Activated T-helper 2 cell treated with anti-CD3 and anti-CD28 coated beads, Interferon-gamma antibody, Interleukin-2, Interleukin-4, amounts not matched to agents 10 μg/mL and 5 μg/mL and 100 μg/mL, durations not matched to agents 14 hours and 24 hours and 36 hours (primary cell): ENCODE results near the gene SLAMF1. TPM values are rescaled to one million over a fixed set of nuclear protein-coding genes. Genes with fewer than 3 reads are reported as not detected.

Experiments used
- DNase-seq: peaks from one replicate; pipeline ENCODE4 v3.0.0; 2021; ENCODE audit warnings: low spot score
- H3K27ac Mint-ChIP-seq: one replicate; pipeline ENCODE4 v1.8.0; 2021; ENCODE audit warnings: mixed read lengths
- H3K27me3 Mint-ChIP-seq: one replicate; pipeline ENCODE4 v1.8.0; 2021; ENCODE audit warnings: low read depth, mixed read lengths
- H3K36me3 Mint-ChIP-seq: one replicate; pipeline ENCODE4 v1.8.0; 2021; ENCODE audit warnings: low read depth, mixed read lengths
- H3K4me1 Mint-ChIP-seq: one replicate; pipeline ENCODE4 v1.8.0; 2021; ENCODE audit warnings: low read depth, mixed read lengths
- H3K4me3 Mint-ChIP-seq: one replicate; pipeline ENCODE4 v1.8.0; 2021; ENCODE audit warnings: low read depth, mild to moderate bottlenecking, moderate library complexity, mixed read lengths
- H3K9me3 Mint-ChIP-seq: one replicate; pipeline ENCODE4 v1.8.0; 2021; ENCODE audit warnings: mixed read lengths
- intact Hi-C: fragments of 100-400 bp; cut with micrococcal nuclease; formaldehyde crosslinking; loops from one replicate; pipeline ENCODE4 v1.15.1; 2023
- total RNA-seq: library from RNA; stranded (reverse); gene quantifications from 2 replicates; pipeline ENCODE4 v1.2.3, GENCODE V29; 2022

SLAMF1 gene
- total RNA-seq, 1 donor from 2014 or later: 74.6 TPM

DNA sequence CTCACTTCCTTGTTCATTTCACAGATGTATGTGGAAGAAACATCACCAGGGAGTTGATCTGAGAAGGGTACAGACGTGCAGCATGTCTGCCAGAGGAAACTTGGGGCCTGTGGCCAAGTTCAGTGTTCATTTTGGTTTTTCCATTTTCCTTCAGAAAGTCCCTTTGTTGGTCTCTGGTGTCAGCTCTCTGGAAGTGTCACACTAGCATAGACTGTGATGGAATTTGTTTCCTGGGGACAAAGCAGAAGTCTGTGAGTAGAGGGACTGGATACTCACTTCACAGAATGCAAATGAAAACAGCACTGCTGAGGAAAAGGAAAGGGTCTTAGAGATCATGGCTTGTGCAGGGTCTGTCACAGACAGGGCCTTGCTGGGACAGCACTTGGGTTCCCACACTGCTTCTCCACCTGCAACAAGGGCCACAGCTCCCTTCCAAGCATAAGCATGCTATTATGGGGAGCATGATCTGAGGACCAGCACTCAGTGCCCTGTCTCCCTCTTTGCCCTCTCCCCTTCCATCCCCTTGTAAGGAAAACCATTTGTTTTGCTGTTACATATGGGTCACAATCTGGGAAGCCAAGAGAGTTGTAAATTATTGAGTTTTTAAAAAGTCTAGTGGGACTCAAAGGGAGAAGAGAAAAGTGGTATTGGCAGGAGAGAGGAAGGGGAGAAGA, 36.1 kb downstream of the SLAMF1 start:
- peaks cover 87% of the 10 kb centered on the region for H3K36me3 Mint-ChIP-seq

DNA sequence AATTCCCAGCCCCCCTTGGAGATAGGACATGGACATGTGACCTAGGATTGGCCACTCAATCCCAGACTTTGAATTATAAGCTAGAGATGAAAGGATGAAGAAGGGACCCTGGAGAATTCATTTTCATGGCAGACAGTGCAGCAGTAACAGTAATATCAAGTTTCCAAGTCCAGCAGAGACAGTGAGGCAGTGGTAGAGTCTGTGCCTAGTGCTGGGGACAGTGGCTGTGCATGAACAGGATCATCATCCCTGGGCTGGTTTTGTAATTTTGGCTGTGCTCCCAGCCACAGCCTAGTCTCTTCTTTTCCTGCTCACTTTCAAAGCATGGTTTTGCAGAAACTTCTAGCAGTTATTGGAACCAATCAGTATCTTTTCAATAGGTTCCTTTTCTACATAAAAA, 37.9 kb downstream of the SLAMF1 start:
- Mint-ChIP-seq H3K27ac (peak overlapping the region; percentile 56), H3K4me1 (peaks cover 58% of the 10 kb centered on the region), H3K4me3 (no peak overlapping the region), H3K36me3 (peaks cover 92% of the 10 kb centered on the region), H3K9me3 (peaks cover 16% of the 10 kb centered on the region), H3K27me3 (no peaks in the 10 kb centered on the region)
- intact Hi-C loops: loop anchor here (5.0 kb wide), 2 partner anchors 42 to 267 kb away; partner anchors contain the start of genes COPA and NCSTN
- DNase-seq: no peak

More for the DNA sequence above, 36.1 kb downstream of the SLAMF1 start:
- Mint-ChIP-seq H3K27me3 (no peaks in the 10 kb centered on the region), H3K27ac (peak overlapping the region; percentile 54), H3K4me1 (peaks cover 57% of the 10 kb centered on the region), H3K4me3 (no peak overlapping the region), H3K9me3 (no peaks in the 10 kb centered on the region)
- no peak for DNase-seq
- intact Hi-C loops: no loop called here

DNA sequence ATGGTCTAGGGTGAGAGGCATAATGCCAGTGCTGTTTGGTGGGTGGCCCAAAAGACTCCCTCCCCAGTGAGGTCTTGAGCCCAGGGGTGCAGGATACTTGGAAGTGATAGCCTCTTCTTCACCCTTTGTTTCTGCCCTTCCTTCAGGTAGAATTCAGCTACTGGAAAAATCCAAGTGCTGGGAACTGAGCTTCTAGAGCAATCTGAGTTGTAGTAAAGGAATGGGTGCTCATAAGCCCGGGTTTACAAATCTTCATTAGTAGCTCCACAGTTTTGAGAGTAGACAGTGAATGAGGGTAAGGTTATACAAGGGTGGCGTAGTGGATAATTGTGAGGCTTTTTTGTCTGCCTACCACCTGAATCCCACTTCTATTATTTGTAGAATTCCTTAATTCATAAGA, 38.3 kb downstream of the SLAMF1 start:
- no peak for DNase-seq
- Mint-ChIP-seq H3K4me1 (peaks cover 58% of the 10 kb centered on the region), H3K36me3 (peaks cover 92% of the 10 kb centered on the region), H3K4me3 (no peak overlapping the region), H3K27ac (peak overlapping the region; percentile 56), H3K27me3 (no peaks in the 10 kb centered on the region), H3K9me3 (peaks cover 20% of the 10 kb centered on the region)
- intact Hi-C loops: loop anchor here (5.0 kb wide), 2 partner anchors 41 to 266 kb away; partner anchors contain the start of genes COPA and NCSTN

GRCh38 chr1:160608057-160608456, 38.8 kb downstream of the SLAMF1 start:
- no peak for DNase-seq
- peaks cover 25% of the 10 kb centered on the region for H3K9me3 Mint-ChIP-seq
- intact Hi-C loops: loop anchor here (5.0 kb wide), 2 partner anchors 41 to 266 kb away; partner anchors contain the start of genes COPA and NCSTN
- peak overlapping the region; percentile 60 for H3K27ac Mint-ChIP-seq
- H3K27me3 Mint-ChIP-seq: no peaks in the 10 kb centered on the region
- no peak overlapping the region for H3K4me3 Mint-ChIP-seq
- H3K36me3 Mint-ChIP-seq: peaks cover 92% of the 10 kb centered on the region
- peaks cover 56% of the 10 kb centered on the region for H3K4me1 Mint-ChIP-seq

DNA sequence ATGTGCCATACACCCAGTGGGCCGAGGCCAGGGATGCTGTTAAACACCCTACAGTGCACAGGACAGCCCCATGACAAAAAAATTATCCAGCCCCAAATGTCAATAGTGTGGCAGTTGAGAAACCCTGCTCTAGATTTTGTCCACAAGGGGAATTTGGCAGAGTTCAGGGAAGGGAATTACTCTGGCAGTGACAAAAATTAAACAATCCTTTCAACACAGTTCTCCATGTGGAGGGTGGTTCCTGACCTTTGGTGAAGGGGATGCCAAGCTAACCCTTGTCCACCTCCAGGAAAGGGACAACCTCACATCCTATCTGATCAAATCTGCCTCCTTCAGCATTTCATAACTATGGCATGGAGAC, 39.2 kb downstream of the SLAMF1 start:
- intact Hi-C loops: loop anchor here (1.0 to 5.0 kb wide), 9 partner anchors 15 to 265 kb away; partner anchors contain the start of genes COPA, NCSTN and SLAMF6
- H3K36me3 Mint-ChIP-seq: peaks cover 92% of the 10 kb centered on the region
- DNase-seq: no peak
- peaks cover 53% of the 10 kb centered on the region for H3K4me1 Mint-ChIP-seq
- peaks cover 29% of the 10 kb centered on the region for H3K9me3 Mint-ChIP-seq
- peak overlapping the region; percentile 60 for H3K27ac Mint-ChIP-seq
- no peak overlapping the region for H3K4me3 Mint-ChIP-seq
- no peaks in the 10 kb centered on the region for H3K27me3 Mint-ChIP-seq

GRCh38 chr1:160607011-160607671, 39.7 kb downstream of the SLAMF1 start:
- H3K4me3 Mint-ChIP-seq: peak overlapping the region; percentile 55
- peaks cover 88% of the 10 kb centered on the region for H3K36me3 Mint-ChIP-seq
- peak; percentile 62 for DNase-seq
- H3K27ac Mint-ChIP-seq: peak overlapping the region; percentile 60
- H3K4me1 Mint-ChIP-seq: peaks cover 51% of the 10 kb centered on the region
- peaks cover 33% of the 10 kb centered on the region for H3K9me3 Mint-ChIP-seq
- no peaks in the 10 kb centered on the region for H3K27me3 Mint-ChIP-seq
- intact Hi-C loops: loop anchor here (1.0 to 5.0 kb wide), 9 partner anchors 16 to 265 kb away; partner anchors contain the start of genes COPA, NCSTN and SLAMF6

DNA sequence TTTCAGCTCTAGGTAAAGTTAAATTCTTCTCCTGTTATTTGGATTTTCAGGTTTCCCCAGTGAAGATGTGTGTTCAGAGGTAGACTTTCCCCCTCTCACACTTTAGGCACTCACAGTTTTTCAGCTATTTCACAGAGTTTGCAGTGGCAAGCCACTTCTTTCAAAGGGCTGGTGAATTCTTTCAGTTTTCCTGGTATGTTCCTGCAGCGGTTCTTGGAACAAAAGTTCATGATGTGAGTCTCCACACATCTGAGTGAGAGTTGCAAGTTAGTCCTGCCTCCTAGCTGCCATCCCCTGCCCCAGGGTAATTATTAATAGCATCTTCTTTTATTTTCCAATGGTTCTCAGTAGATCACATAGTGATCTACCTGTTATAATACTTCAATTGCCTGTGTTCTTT, 40.2 kb downstream of the SLAMF1 start:
- peaks cover 89% of the 10 kb centered on the region for H3K36me3 Mint-ChIP-seq
- H3K4me3 Mint-ChIP-seq: peak overlapping the region; percentile 55
- peaks cover 51% of the 10 kb centered on the region for H3K4me1 Mint-ChIP-seq
- intact Hi-C loops: loop anchor here (1.0 to 5.0 kb wide), 9 partner anchors 16 to 264 kb away; partner anchors contain the start of genes COPA, NCSTN and SLAMF6
- peak overlapping the region; percentile 60 for H3K27ac Mint-ChIP-seq
- peaks cover 39% of the 10 kb centered on the region for H3K9me3 Mint-ChIP-seq
- DNase-seq: no peak
- H3K27me3 Mint-ChIP-seq: no peaks in the 10 kb centered on the region

DNA sequence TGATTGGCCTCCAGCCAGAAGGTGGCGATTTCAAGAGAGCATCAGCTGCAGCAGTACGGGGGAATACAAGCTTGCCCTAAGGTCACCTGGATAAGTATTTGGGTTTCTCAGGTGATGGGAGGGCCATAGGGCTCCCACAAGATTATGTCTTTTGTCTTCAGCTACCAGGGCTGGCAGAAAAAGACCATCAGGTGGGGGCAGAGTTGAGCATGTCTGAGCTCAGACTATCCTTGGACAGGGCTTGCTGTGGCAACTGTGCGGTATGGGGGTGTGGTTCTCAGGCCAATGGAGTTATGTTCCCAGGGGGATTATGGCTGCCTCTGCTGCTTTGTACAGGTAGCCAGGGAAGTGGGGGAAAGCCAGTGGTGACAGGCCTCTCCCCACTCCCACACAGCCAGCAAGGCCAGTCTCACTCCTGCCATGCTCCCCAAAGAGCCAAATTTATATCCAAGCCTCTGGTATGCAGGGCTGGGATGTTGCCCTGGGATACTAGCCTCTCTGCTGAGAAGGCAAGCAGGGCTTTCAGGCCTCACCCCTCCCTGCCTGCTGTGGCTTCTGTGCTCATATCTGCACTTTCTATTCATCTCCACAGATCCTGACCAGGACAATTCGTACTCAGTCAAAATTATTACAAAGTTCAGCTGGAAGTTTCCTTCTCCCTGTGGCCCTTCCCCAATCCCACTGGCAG, 40.9 kb downstream of the SLAMF1 start:
- Mint-ChIP-seq H3K27ac (peak overlapping the region; percentile 60), H3K36me3 (peaks cover 82% of the 10 kb centered on the region), H3K9me3 (peaks cover 45% of the 10 kb centered on the region), H3K27me3 (no peaks in the 10 kb centered on the region), H3K4me3 (no peak overlapping the region), H3K4me1 (peaks cover 46% of the 10 kb centered on the region)
- intact Hi-C loops: loop anchor here (2.0 to 5.0 kb wide), 3 partner anchors 17 to 264 kb away; partner anchors contain the start of genes COPA and NCSTN
- no peak for DNase-seq

DNA sequence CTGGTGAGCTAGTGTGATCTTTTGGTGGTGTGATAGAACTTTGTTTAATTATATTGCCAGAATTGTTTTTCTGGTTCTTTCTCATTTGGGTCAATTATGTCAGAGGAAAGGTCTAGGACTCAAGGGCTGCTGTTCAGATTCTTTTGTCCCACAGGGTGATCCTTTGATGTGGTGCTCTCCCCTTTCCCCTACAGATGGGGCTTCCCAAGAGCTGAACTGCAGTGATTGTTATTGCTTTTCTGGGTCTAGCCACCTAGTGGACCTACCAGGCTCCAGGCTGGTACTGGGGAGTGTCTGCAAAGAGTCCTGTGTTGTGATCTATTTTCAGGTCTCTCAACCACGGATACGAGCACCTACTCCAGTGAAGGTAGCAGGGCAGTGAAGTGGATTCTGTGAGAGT, 41.6 kb downstream of the SLAMF1 start:
- intact Hi-C loops: loop anchor here (5.0 kb wide), 2 partner anchors 38 to 263 kb away; partner anchors contain the start of genes COPA and NCSTN
- Mint-ChIP-seq H3K9me3 (peaks cover 50% of the 10 kb centered on the region), H3K4me1 (peaks cover 41% of the 10 kb centered on the region), H3K4me3 (no peak overlapping the region), H3K27ac (no peak overlapping the region), H3K27me3 (no peaks in the 10 kb centered on the region), H3K36me3 (peaks cover 79% of the 10 kb centered on the region)
- no peak for DNase-seq

DNA sequence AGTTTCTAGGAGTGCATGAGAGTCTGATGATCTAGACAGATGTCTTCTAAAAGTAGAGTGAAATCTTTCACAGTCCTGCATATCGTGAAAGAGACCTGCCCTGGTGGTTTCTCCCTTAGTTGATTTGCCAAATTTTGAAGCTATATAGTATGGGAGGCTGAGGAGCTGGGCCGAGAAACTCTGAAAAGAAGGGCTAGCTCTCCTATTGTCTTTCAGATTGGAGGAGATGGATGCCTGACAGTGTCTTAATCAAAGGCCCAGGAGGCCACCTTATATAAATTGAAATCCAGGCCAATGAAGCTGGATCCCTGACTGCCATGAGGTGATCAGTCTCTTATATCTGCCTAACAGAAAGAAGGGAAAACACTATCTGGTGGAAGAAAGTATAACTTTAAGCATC, 49.1 kb downstream of the SLAMF1 start:
- H3K27ac Mint-ChIP-seq: no peak overlapping the region
- H3K36me3 Mint-ChIP-seq: peaks cover 34% of the 10 kb centered on the region
- H3K4me1 Mint-ChIP-seq: peaks cover 4% of the 10 kb centered on the region
- no peak overlapping the region for H3K4me3 Mint-ChIP-seq
- DNase-seq: no peak
- H3K9me3 Mint-ChIP-seq: peaks cover 47% of the 10 kb centered on the region
- intact Hi-C loops: no loop called here
- H3K27me3 Mint-ChIP-seq: no peaks in the 10 kb centered on the region

GRCh38 chr1:160597051-160597450, 49.8 kb downstream of the SLAMF1 start:
- H3K27ac Mint-ChIP-seq: no peak overlapping the region
- H3K4me1 Mint-ChIP-seq: peaks cover 4% of the 10 kb centered on the region
- no peak overlapping the region for H3K4me3 Mint-ChIP-seq
- no peaks in the 10 kb centered on the region for H3K27me3 Mint-ChIP-seq
- peaks cover 47% of the 10 kb centered on the region for H3K9me3 Mint-ChIP-seq
- intact Hi-C loops: no loop called here
- peaks cover 36% of the 10 kb centered on the region for H3K36me3 Mint-ChIP-seq
- DNase-seq: no peak

- H3K27me3 Mint-ChIP-seq: no peaks in the 10 kb centered on the region
- H3K9me3 Mint-ChIP-seq: peaks cover 30% of the 10 kb centered on the region
- H3K4me3 Mint-ChIP-seq: no peak overlapping the region
- intact Hi-C loops: no loop called here
- H3K36me3 Mint-ChIP-seq: peaks cover 23% of the 10 kb centered on the region
- no peak overlapping the region for H3K27ac Mint-ChIP-seq
- H3K4me1 Mint-ChIP-seq: peaks cover 6% of the 10 kb centered on the region
- no peak for DNase-seq
Measured at GRCh38 chr1:160590488-160590887, 56.4 kb downstream of the SLAMF1 start.
